Subcutaneous adipose tissue (tissue), 4 donors: ENCODE data around the gene VAMP8. TPM values are rescaled to one million over a fixed set of nuclear protein-coding genes. Genes with fewer than 3 reads are reported as not detected.

ENCODE experiments used
- CTCF ChIP-seq: fragments of 450-650 bp; IDR thresholded peaks from one replicate; pipeline ENCODE4 v1.5.1; 2016; ENCODE audit warnings: low read depth, mild to moderate bottlenecking, control low read depth, antibody characterized with exemption, moderate library complexity
- total RNA-seq, 4 donors: library from RNA; depleted of rRNA; stranded (reverse); fragments of >200 nt; gene quantifications; one replicate each; pipeline ENCODE4 v1.1.0, GENCODE V29; 2016

Gene VAMP8
- total RNA-seq, 4 donors from 2014 or later, result 6.2 to 140 (median 34.8) TPM

DNA sequence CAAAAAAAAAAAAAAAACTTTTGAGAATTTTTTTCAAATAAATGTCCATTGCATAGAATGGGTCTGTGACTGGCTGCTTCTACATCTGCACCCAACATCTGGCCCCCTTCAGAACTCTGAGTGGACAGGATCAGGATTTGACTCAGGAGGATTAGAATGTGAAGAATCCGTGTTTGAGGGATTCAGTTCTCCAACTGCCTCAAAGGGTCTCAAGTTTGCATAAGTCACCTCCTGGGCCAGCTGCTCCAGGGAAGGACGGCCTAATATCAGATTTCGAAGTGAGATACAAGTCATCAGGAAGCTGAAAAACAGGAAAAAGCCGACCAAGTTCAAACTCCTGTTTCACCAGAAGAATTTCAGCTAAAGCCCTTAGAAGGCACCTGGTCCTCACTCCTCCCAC lies 27.6 kb upstream of the VAMP8 start:
- TF ChIP-seq CTCF, result no peak

GRCh38 chr2:85550486-85550885 lies 26.9 kb upstream of the VAMP8 start:
- no peak for TF ChIP-seq CTCF

DNA sequence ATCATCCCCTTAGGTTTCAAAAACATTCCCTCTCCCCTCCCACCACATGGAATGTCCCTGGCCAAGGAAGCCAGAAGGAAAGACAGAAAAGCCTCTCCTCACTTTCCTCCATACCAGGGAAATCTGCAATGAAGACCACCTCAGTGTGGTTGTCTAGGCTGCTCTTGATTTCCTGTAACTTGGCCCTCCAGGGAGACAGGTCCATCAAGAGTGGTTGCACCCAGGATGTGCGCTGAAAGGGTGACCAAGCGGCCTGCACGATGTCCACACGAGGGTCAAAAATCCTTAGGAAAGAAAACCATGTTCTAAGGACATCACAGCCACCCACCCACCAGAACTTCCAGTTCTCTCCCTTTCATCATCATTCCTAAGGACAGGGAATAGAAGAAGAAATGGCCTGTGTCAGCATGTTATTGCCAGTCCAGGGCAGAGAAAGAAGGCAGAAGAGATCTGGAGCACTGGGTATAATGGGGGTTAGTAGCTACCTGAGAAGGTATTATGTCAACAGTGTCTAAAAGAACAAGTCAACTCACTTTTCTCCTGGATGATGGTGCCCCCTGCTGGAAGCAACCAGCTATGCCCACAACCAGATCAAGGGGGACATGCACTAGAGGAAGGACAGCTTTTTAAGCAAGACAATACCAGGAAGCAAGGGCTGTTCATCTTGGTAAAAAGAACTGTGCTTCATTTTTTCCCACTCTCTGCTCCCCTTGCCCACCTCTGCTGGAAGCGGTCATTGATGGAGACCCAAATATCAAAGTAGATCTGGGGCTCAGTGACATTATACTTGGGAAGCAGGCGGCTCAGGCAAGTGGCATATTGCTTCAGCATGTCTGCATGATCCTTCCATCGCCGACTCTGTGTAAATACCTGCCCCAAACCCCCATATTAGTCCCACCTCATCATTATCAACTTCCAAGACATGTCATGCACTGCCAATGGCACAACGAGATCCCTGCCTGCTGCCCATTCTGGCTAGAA lies 25.4 kb upstream of the VAMP8 start:
- no peak for TF ChIP-seq CTCF

DNA sequence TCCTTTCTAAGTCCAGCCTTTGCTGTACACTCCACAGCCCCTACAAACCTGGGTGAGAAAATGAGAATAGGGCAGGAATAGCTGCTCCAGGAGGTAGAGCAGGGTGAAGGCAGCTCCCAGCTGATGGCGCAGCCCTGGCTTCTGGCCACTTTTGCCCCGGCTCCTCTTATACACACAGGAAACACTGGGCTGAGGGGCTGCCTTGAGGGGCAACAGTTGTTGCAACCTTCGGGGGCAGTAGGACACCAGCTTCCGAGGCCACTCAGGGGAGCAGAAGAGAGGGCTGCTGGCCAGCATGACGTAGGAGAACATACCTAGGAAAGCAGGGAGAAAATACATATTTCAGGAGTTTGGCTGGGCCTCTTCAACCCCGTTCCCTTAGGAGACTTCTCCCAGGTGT lies 24.2 kb upstream of the VAMP8 start:
- TF ChIP-seq CTCF, result no peak

- TF ChIP-seq CTCF, result no peak
Observed at GRCh38 chr2:85554980-85555612, 22.3 kb upstream of the VAMP8 start.

- no peak for TF ChIP-seq CTCF
Observed at GRCh38 chr2:85557130-85557529, 20.3 kb upstream of the VAMP8 start.

DNA sequence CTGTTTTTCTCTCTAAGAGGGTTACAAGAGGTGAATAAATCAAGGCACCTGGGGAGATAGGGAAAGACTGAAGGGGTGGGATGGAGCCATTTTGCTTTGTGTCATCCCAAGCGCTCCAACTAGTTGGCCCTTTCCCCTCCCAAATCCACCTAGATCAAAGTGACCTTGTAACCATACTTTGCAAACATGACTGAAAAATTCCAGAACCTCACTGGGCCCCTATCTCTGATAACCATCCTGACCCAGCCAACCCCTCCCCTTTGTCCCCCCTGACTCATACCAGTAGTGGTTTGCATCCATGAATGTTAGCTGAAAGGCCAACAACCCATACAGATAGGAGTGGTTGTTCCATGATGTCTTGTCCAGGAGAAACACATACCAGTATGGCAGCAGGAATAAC lies 19.2 kb upstream of the VAMP8 start:
- no peak for TF ChIP-seq CTCF
